ENCODE measurements around the gene MUC5B. TPM values are rescaled to one million over a fixed set of nuclear protein-coding genes. Genes with fewer than 3 reads are reported as not detected.

The MUC5B gene
- total RNA-seq, 1 donor from 2014 or later, result 57.5 TPM

GRCh38 chr11:1233351-1234053 lies 10.6 kb downstream of the MUC5B start:
- Histone ChIP-seq H3K9me3 (no peaks in the 10 kb centered on the region), H3K27ac (no peak overlapping the region), H3K4me3 (no peak overlapping the region), H3K36me3 (no peaks in the 10 kb centered on the region), H3K4me1 (no peaks in the 10 kb centered on the region), H3K27me3 (ENCODE audit: low read depth) (peaks cover 23% of the 10 kb centered on the region)
- peak; percentile 30 for DNase-seq
- ATAC-seq, result no peak
- intact Hi-C loops (cut with DNase I), result no loop called here
- TF ChIP-seq CTCF (IDR thresholded peaks at IDR 0.05), result no peak

GRCh38 chr11:1234054-1234720 lies 11.3 kb downstream of the MUC5B start:
- Histone ChIP-seq H3K36me3 (no peaks in the 10 kb centered on the region), H3K27me3 (ENCODE audit: low read depth) (peaks cover 16% of the 10 kb centered on the region), H3K9me3 (no peaks in the 10 kb centered on the region), H3K4me3 (no peak overlapping the region), H3K27ac (no peak overlapping the region), H3K4me1 (no peaks in the 10 kb centered on the region)
- no peak for TF ChIP-seq CTCF (IDR thresholded peaks at IDR 0.05)
- DNase-seq (peak; percentile 32), ATAC-seq (no peak)
- intact Hi-C loops (cut with DNase I), result no loop called here

GRCh38 chr11:1234771-1235305 lies 12.0 kb downstream of the MUC5B start:
- no peak overlapping the region for H3K4me3 ChIP-seq
- no peaks in the 10 kb centered on the region for H3K4me1 ChIP-seq
- H3K36me3 ChIP-seq, result no peaks in the 10 kb centered on the region
- H3K9me3 ChIP-seq, result no peaks in the 10 kb centered on the region
- peak; percentile 44 for DNase-seq
- TF ChIP-seq CTCF (IDR thresholded peaks at IDR 0.05), result no peak
- H3K27ac ChIP-seq, result no peak overlapping the region
- ATAC-seq, result no peak
- peaks cover 10% of the 10 kb centered on the region for H3K27me3 ChIP-seq (ENCODE audit: low read depth)
- intact Hi-C loops (cut with DNase I), result no loop called here

GRCh38 chr11:1235306-1235900 lies 12.5 kb downstream of the MUC5B start:
- ATAC-seq (no peak), DNase-seq (peak; percentile 32)
- H3K4me1 ChIP-seq, result no peaks in the 10 kb centered on the region
- no peaks in the 10 kb centered on the region for H3K36me3 ChIP-seq
- intact Hi-C loops (cut with DNase I), result no loop called here
- peaks cover 4% of the 10 kb centered on the region for H3K27me3 ChIP-seq (ENCODE audit: low read depth)
- H3K9me3 ChIP-seq, result no peaks in the 10 kb centered on the region
- no peak overlapping the region for H3K4me3 ChIP-seq
- H3K27ac ChIP-seq, result no peak overlapping the region
- no peak for TF ChIP-seq CTCF (IDR thresholded peaks at IDR 0.05)

GRCh38 chr11:1235901-1236315 lies 13.0 kb downstream of the MUC5B start:
- intact Hi-C loops (cut with DNase I), result no loop called here
- Histone ChIP-seq H3K4me3 (no peak overlapping the region), H3K27me3 (ENCODE audit: low read depth) (no peaks in the 10 kb centered on the region), H3K4me1 (no peaks in the 10 kb centered on the region), H3K36me3 (no peaks in the 10 kb centered on the region), H3K27ac (no peak overlapping the region), H3K9me3 (no peaks in the 10 kb centered on the region)
- no peak for TF ChIP-seq CTCF (IDR thresholded peaks at IDR 0.05)
- peak; percentile 24 for DNase-seq
- ATAC-seq, result no peak
